HG02571 (cell line): ENCODE measurements around the gene CADPS.

Experiments
- ATAC-seq: cut with Tn5 transposase; IDR thresholded peaks from one replicate; pipeline ENCODE4 v1.9.1; 2021; ENCODE audit warnings: mild to moderate bottlenecking, moderate library complexity; ENCODE audit not compliant: unreplicated experiment

Gene CADPS

GRCh38 chr3:62873761-62874710, 1.2 kb downstream of the CADPS start:
- ATAC-seq, result no peak

DNA sequence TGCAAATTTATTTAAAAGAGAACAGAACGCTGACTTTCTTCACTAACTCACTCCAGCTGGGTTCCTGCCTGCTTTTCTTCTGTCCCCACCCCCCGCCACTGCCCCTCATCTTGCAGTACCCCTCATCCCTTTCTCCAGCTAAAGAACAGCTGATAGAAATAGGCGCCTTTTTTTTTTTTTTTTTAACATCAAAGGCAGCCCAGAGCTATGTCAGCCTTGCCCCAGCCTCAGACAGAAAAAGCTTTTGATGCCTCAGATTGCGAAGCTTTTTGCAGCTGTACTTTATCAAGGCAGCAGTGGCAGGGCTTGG, 1.8 kb downstream of the CADPS start:
- ATAC-seq, result no peak

DNA sequence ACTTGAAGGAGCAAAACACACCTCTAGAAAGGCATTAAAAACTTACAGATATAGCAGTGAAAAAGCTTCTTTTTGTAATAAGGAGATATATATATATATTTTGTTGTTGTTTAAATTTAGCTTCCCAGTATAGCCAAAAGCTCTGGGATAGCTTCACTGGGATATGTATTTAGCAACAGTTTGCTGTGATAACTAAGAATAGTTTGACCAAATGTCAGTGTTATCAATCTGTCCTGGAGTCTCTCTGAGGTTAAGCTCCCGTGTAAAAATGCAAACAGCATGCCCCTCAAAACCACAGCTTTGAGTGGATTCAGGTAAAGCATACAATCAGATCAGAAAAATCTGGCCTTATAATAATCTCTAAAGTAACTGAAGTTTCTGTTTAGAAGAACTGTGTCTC, 2.9 kb downstream of the CADPS start:
- no peak for ATAC-seq

DNA sequence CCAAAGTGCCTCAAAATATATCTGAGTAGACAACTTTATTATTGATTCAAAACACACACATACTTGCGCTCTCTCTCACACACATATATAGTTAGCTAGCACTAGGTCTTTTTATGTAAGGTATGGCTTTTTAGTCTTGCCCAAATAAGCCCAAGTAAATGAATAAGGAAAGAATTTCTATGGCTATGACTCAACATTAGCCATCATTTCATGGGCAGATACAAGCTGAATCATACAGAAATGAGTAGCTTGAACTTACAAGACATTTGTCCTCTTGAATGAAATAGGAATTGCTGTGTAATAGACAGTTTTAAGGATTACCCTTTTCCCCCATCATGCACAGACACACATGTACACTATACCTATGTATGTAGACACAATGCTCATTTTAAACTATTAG, 4.9 kb downstream of the CADPS start:
- no peak for ATAC-seq

- no peak for ATAC-seq
These were observed 11.6 kb downstream of the CADPS start for GRCh38 chr3:62863648-62864047.

DNA sequence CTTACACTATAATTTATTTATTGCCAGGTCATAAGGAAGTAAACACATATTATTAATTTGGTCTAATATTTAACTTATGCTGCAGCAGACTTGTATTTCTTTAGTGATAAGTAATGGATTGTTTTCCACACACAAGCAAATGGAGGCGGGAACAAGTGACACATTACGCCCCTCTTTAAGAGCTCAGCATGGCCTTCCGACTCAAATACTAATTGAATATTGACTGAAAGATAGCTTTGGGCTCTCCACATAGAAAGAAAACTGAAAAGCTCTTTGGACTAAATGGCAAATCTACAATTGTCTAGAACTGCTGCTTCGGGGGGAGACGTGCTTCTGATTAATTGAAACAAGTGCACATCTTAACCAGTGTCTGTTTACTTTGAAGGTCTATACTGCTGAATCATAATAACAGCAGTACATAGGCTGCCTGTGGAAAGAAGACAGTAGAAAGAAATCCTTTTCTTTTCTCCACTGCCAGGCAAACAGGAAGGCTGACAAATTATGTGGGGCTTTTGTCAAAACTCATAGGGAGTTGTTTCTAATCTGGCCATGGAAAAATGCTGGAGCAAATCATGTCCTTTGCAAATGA, 15.9 kb downstream of the CADPS start:
- no peak for ATAC-seq

- no peak for ATAC-seq
These were observed 29.2 kb downstream of the CADPS start for GRCh38 chr3:62845996-62846395.

DNA sequence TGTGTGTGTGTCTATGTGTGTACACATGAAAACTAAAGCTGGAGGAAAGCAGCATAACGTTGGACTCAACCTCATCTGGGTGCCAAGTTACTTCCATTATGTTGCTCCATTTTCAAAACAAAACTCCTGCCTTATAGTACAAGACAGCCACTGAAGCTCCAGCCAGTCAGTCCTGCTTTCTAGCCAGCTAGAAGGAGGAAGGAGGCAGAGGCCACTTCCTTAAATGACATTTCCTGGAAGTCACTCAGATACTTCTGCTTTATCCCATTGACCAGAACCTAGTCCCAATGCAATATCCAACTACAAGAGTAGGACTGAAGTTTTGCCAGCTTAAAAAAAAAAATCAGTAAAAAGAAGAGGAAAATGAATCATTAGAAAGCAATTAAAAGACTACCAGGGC, 31.7 kb downstream of the CADPS start:
- no peak for ATAC-seq

DNA sequence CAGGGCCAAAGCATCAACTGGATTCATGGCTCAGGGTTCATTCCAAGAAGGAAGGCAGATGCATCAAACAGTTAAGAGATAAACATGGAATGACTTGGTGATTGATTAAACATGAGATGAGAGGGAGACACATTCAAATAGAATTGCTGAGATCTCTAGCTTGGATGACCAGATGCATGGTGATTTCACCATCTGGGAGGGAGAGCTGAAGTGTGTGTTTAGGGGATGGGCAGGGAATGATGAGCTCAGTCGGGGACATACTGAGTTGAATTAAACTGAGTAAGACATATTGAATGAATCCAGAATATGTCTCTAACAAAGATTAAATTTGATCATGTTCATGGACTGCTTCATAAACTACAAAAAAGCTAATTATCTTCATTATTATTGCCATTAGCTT, 35.5 kb downstream of the CADPS start:
- ATAC-seq, result no peak

- no peak for ATAC-seq
These were observed 38.0 kb downstream of the CADPS start for GRCh38 chr3:62837145-62837787.

GRCh38 chr3:62835554-62836236, 39.5 kb downstream of the CADPS start:
- ATAC-seq, result peak; percentile 59

GRCh38 chr3:62833538-62833937, 41.7 kb downstream of the CADPS start:
- no peak for ATAC-seq

DNA sequence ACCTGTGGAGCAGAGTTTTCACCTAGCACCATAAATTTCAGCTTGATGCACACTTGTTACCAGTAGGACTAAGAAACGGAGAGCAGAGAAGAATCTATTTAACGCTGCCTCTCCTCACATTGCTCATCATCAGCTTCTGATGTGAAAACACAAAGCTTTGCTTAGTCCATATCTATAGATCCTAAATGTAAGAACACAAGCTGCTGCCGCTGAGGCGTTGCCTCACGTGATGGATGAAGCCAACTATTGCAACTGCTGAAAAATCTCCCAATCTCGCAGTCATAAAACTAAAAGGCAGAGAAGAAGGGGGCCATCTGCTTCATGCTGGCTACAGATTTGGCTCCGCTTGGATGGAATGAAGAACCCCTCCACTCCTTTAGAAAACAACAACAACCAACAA, 42.7 kb downstream of the CADPS start:
- ATAC-seq, result no peak

DNA sequence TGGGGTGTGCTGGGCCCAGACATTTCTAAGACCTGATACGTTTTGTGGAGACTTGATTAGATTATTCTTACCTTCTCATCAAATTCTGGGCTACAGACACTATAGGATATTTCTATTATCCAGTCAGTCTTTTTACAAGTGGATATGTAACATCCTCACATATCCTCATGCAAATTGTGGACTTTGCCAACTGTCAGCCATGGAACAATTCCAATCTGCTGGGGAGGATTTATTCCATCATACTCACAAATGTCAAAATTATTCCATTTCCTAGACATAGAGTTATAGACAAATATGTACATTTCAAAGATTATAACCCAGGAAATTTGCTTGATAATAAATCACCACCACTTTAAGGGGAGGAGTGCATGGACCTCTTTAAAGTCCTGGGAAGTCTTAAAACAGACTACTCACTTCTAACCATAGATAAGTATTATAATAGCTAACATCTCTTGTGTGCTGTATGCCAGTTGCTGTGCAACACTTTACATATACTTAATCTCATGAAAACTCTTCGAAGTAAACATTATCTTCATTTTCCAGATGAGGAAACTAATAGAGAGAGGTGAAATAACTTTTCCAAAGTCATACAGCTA, 44.4 kb downstream of the CADPS start:
- no peak for ATAC-seq

DNA sequence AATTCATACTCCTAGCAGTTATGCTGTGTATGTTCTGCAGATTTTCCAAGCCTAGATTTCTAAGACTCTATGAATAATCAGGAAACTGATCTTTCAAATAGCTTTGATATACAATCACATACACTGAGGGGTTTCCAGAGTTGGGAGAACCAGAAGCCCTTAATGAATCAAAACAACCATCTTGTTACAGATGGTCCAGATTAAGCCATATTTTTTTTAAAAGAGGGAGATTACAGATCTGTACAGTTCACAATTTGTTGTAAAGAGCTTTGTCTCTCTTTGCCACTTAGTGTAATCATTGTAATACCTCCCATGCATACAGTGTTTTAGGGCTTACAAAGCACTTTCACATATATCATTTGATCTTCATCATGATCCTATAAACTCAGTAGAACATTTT, 47.7 kb downstream of the CADPS start:
- ATAC-seq, result no peak

DNA sequence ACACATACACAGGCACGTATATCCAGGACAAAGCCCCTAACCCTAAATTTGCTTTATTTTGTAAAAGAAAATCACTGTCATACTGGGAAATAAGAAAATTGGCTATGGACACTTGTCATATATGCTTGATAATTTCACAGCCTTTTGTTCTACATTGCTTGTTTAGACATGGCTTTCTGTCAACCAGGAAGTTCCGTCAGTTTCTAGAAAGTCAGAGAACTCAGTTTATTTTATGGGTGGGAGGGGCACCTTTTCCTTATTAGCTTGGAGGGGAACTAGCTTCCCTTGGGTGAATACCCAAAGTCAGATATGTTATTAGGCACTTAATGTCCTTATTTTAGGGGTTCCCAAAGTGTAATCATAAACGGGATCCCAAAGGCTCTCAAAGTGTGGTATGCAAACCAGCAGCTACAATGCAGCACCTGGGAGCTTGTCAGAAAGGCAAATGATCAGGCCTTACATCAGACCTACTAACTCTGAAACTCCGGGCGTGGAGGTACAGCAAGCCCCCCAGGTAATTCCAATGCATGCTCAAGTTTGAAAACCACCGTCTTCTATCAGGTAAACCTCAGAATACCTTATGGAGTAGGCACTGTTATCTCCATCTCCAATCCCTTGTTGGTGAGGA, 50.1 kb downstream of the CADPS start:
- no peak for ATAC-seq

DNA sequence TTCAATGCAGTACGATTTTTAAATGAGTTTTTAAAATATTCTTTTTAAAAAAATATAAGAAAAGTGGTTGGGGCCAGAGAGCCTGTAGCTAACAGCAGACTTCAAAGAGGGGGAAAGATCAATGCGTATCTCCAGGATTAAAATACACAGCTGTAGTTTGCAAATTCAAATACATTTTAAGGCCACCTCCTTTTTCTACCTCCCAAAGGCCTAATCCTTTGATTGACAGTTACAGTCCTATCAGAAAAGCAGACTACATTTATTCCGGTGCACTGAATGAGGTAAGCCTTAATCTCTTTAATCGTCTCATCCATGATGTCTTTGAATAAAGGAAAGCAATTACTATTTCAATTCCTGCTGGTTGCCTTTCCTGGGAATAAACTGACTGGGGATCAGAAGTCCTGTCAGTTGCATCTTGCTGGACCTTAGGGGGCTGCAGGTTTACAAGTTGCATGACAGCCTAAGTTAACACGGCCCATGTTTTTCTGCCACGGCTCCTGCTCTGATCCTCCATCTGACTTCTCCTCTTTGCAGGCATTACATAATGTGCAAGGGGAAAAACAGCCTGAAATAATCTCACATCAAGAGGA, 51.7 kb downstream of the CADPS start:
- ATAC-seq, result no peak

GRCh38 chr3:62822905-62823304, 52.3 kb downstream of the CADPS start:
- ATAC-seq, result no peak

GRCh38 chr3:62818347-62818746, 56.9 kb downstream of the CADPS start:
- ATAC-seq, result peak; percentile 80

GRCh38 chr3:62817678-62818077, 57.5 kb downstream of the CADPS start:
- ATAC-seq, result no peak
